Astrocyte of the spinal cord (primary cell): ENCODE data around the gene ERGIC2.

ENCODE experiments used
- DNase-seq: peaks from one replicate; pipeline ENCODE4 v3.0.0; 2011; ENCODE audit warnings: low read depth, low spot score
- H3K4me3 ChIP-seq: 2 replicates; pipeline ENCODE4 v1.5.1; 2011; ENCODE audit warnings: low read depth, mild to moderate bottlenecking, low read length, moderate library complexity
- CTCF ChIP-seq: IDR thresholded peaks from 2 replicates; pipeline ENCODE4 v1.5.1; 2012; ENCODE audit warnings: low read depth, mild to moderate bottlenecking, low read length, inconsistent platforms
- in situ Hi-C: cut with HindIII; loops from 2 replicates; pipeline ENCODE4 v1.10.0; 2017; ENCODE audit warnings: low sequenced_read_pairs

Gene ERGIC2

GRCh38 chr12:29376118-29376517 lies 4.9 kb downstream of the ERGIC2 start:
- in situ Hi-C loops = no loop called here
- H3K4me3 ChIP-seq = no peak overlapping the region
- no peak for DNase-seq
- TF ChIP-seq CTCF = no peak

GRCh38 chr12:29374913-29375312 lies 6.1 kb downstream of the ERGIC2 start:
- DNase-seq = no peak
- no peak for TF ChIP-seq CTCF
- no peak overlapping the region for H3K4me3 ChIP-seq
- in situ Hi-C loops = no loop called here

DNA sequence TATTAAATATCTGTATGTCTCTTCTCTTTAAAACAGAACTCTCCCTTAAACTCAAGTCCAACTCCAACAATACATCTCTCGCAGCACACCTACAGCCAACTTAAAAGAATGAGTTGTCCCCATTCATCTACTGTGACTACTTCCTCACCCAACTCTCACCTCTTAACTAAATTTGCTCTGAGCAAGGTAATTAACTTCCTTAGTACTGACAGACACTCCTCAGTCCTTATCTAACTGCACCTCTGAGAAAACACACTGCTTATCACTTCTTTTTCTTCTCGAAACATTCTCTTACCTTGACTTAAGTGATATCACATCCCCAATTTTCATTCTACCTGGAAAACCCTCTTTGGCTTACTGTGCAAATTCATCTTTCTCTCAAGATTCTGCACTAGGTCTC lies 7.0 kb downstream of the ERGIC2 start:
- in situ Hi-C loops = no loop called here
- no peak for DNase-seq
- no peak for TF ChIP-seq CTCF
- H3K4me3 ChIP-seq = no peak overlapping the region

GRCh38 chr12:29365091-29365490 lies 15.9 kb downstream of the ERGIC2 start:
- TF ChIP-seq CTCF = no peak
- in situ Hi-C loops = no loop called here
- H3K4me3 ChIP-seq = no peak overlapping the region
- DNase-seq = no peak

DNA sequence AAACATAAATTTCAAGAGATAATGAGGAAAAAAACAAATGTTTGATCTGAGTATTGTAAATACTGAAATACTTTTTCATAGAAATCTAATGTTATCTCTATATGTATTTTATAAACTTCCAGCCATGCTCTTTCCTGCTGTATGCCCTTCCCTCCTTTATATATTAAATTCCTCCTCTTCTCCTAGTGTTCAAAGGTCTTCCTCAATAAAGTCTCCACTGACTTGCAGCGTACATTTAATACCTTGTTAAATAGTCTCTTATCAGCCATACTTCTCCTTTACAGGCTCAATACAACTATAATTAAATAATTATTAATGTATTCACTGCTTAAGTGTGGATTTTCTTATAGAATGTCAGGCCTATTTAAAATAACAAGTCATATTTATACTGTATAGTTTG lies 26.0 kb downstream of the ERGIC2 start:
- no peak overlapping the region for H3K4me3 ChIP-seq
- no peak for TF ChIP-seq CTCF
- in situ Hi-C loops = no loop called here
- DNase-seq = no peak

DNA sequence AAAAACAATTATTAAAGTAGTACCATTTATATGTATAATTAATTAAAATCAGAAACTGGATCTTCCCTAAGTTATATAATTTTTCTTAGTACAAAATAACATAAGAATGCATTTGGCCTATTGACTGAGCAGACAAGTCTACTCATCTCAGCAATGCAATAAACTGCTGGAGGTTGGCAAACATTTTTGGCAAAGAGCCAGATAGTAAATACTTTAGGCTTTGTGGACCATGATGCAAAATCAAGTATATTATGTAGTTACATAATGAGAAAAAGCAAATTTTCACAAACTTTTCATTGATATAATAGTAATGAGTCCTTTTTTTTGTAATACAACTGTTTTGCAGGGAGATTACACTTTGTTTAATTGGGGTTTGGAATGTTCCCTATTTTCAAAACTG lies 30.9 kb downstream of the ERGIC2 start:
- TF ChIP-seq CTCF = no peak
- DNase-seq = peak; percentile 39
- H3K4me3 ChIP-seq = no peak overlapping the region
- in situ Hi-C loops = no loop called here
